GM12878 (cell line): ENCODE measurements around the gene B3GNT2. TPM values are rescaled to one million over a fixed set of nuclear protein-coding genes. Genes with fewer than 3 reads are reported as not detected.

Source experiments
- ATAC-seq: fragments of 200-7000 bp; cut with Tn5 transposase; 3 replicates; pipeline ENCODE4 v1.9.1; 2020; ENCODE audit warnings: mild to moderate bottlenecking, moderate library complexity
- BruUV-seq: library from RNA; stranded (reverse); fragments of 400-500 nt; replicated peaks from 2 replicates; lab custom pipeline; 2021; lab: Mats Ljungman, UMichigan
- CTCF ChIA-PET: fragments of 300-600 bp; sonication (Branson Sonifier 250); formaldehyde crosslinking; extraction: SDS; loops from one replicate; lab custom pipeline; 2021; ENCODE audit warnings: inconsistent platforms; lab: Yijun Ruan, JAX
- POLR2A ChIA-PET: fragments of 350-600 bp; formaldehyde crosslinking; extraction: SDS; loops from one replicate; lab custom pipeline; 2021; ENCODE audit warnings: inconsistent platforms; lab: Charles Lee
- RAD21 ChIA-PET: fragments of 300-600 bp; sonication (Branson Sonifier 250); formaldehyde crosslinking; loops from one replicate; lab custom pipeline; 2023; ENCODE audit warnings: antibody characterized with exemption; ENCODE audit not compliant: unreplicated experiment; lab: Charles Lee
- SMC1A ChIA-PET: fragments of 300-600 bp; sonication (Branson Sonifier 250); formaldehyde crosslinking; loops from one replicate; lab custom pipeline; 2023; ENCODE audit not compliant: unreplicated experiment, uncharacterized antibody; lab: Charles Lee
- DNase-seq: peaks from one replicate; pipeline ENCODE4 v3.0.0-alpha.2; 2011; ENCODE audit warnings: low read depth, low spot score
- FAIRE-seq: peaks from 3 replicates; lab custom pipeline; 2011; peaks lifted over from hg19 to GRCh38; lab: Jason Lieb, UNC
- H2AFZ ChIP-seq: 2 replicates; pipeline ENCODE4 v1.6.0; 2011; ENCODE audit warnings: low read depth, low read length, control low read depth; ENCODE audit not compliant: control insufficient read depth
- H3K27ac ChIP-seq: 2 replicates; pipeline ENCODE4 v1.5.1; 2011; ENCODE audit warnings: control low read depth; ENCODE audit not compliant: control insufficient read depth, insufficient read depth
- H3K27me3 ChIP-seq, 2 experiments: replicated peaks in 1 of 2; 2 replicates each; pipeline versions ENCODE4 v1.6.0 to v1.6.1; 2011; ENCODE audit warnings: low read length in 1 of 2; ENCODE audit not compliant: control insufficient read depth in 2 of 2, insufficient read depth in 2 of 2
- H3K36me3 ChIP-seq, 2 experiments: 2 replicates each; pipeline ENCODE4 v1.5.1; 2011; ENCODE audit warnings: low read length in 1 of 2; ENCODE audit not compliant: control insufficient read depth in 2 of 2, insufficient read depth in 2 of 2
- H3K4me1 ChIP-seq: 2 replicates; pipeline ENCODE4 v1.6.1; 2011; ENCODE audit warnings: mild to moderate bottlenecking, low read length, moderate library complexity, mixed read lengths; ENCODE audit not compliant: control insufficient read depth, insufficient read depth
- H3K4me2 ChIP-seq: 2 replicates; pipeline ENCODE4 v1.6.0; 2011; ENCODE audit warnings: control low read depth; ENCODE audit not compliant: control insufficient read depth, insufficient read depth
- H3K4me3 ChIP-seq: fragments of 200-600 bp; sonication (generic); 2 replicates; pipeline ENCODE4 v1.5.1; 2016
- H3K79me2 ChIP-seq: 2 replicates; pipeline ENCODE4 v1.6.0; 2011; ENCODE audit warnings: low read length; ENCODE audit not compliant: control insufficient read depth, insufficient read depth
- H3K9ac ChIP-seq: 2 replicates; pipeline ENCODE4 v1.8.0; 2011; ENCODE audit warnings: low read length, control low read depth, mixed read lengths; ENCODE audit not compliant: control insufficient read depth, insufficient read depth
- H3K9me3 ChIP-seq: replicated peaks from 3 replicates; pipeline ENCODE4 v1.5.1; 2011; ENCODE audit warnings: mild to moderate bottlenecking, low read length; ENCODE audit not compliant: control insufficient read depth, insufficient read depth
- H4K20me1 ChIP-seq: 2 replicates; pipeline ENCODE4 v1.6.0; 2011; ENCODE audit not compliant: control insufficient read depth, insufficient read depth
- ASH2L ChIP-seq: fragments of 300-600, 200-600 bp; sonication (generic); IDR thresholded peaks from 2 replicates; pipeline ENCODE4 v1.6.1; 2017; ENCODE audit warnings: low read depth, mild to moderate bottlenecking, borderline replicate concordance
- HDAC2 ChIP-seq: fragments of 200-600 bp; sonication (generic); IDR thresholded peaks from 2 replicates; pipeline ENCODE4 v1.6.1; 2017
- JUNB ChIP-seq: IDR thresholded peaks from 2 replicates; pipeline ENCODE4 v1.6.1; 2016; ENCODE audit warnings: antibody characterized with exemption, mild to moderate bottlenecking
- MYC ChIP-seq: IDR thresholded peaks from 2 replicates; pipeline ENCODE4 v1.6.1; 2011; ENCODE audit warnings: mild to moderate bottlenecking, low read length, moderate library complexity, inconsistent platforms; ENCODE audit not compliant: insufficient read depth, insufficient replicate concordance, insufficient read length, severe bottlenecking
- NR2F1 ChIP-seq: fragments of 450-650 bp; conservative IDR thresholded peaks from 2 replicates; pipeline ENCODE4 v1.6.1; 2017; ENCODE audit warnings: mild to moderate bottlenecking
- RUNX3 ChIP-seq: IDR thresholded peaks from 2 replicates; pipeline ENCODE4 v1.6.1; 2012; ENCODE audit warnings: low read length, inconsistent platforms
- SMAD5 ChIP-seq: IDR thresholded peaks from 2 replicates; pipeline ENCODE4 v1.6.1; 2016; ENCODE audit warnings: antibody characterized with exemption, low read depth
- SMARCA5 ChIP-seq: fragments of 450-650 bp; IDR thresholded peaks from 2 replicates; pipeline ENCODE4 v1.6.1; 2017; ENCODE audit warnings: mild to moderate bottlenecking
- SP1 ChIP-seq: IDR thresholded peaks from one replicate; pipeline ENCODE4 v1.6.1; 2011; ENCODE audit warnings: low read depth, low read length
- TCF3 ChIP-seq: IDR thresholded peaks from 2 replicates; pipeline ENCODE4 v1.6.1; 2012; ENCODE audit warnings: low read depth, mild to moderate bottlenecking, low read length, borderline replicate concordance; ENCODE audit not compliant: insufficient read depth
- YY1 ChIP-seq: IDR thresholded peaks from 2 replicates; pipeline ENCODE4 v1.6.1; 2011; ENCODE audit warnings: low read depth, mild to moderate bottlenecking, low read length
- ZNF384 ChIP-seq: IDR thresholded peaks from 2 replicates; pipeline ENCODE4 v1.6.1; 2012; ENCODE audit warnings: low read depth, mild to moderate bottlenecking, low read length, improper control_type of control experiment, borderline replicate concordance
- WGBS: methylation state at CpG from one replicate; pipeline ENCODE4 v1.1.6; 2016; ENCODE audit warnings: low lambda C conversion rate; ENCODE audit not compliant: insufficient replicate concordance, insufficient coverage; ENCODE audit errors: missing lambda C conversion rate; 5-methylcytosine and 5-hydroxymethylcytosine counted together
- in situ Hi-C: fragments of 300-500 bp; cut with MboI; formaldehyde crosslinking; loops from 9 replicates; pipeline ENCODE4 v1.14.3; 2018; ENCODE audit warnings: mixed read lengths
- intact Hi-C: fragments of 100-400 bp; cut with micrococcal nuclease; formaldehyde crosslinking; loops from one replicate; pipeline ENCODE4 v1.14.2; 2022; ENCODE audit not compliant: unreplicated experiment
- polyA plus RNA-seq, 11 experiments: library from polyadenylated mRNA; depleted of rRNA in 4 of 11; unstranded in 6 of 11; stranded (reverse) in 5 of 11; fragments of >200 nt; fragmentation: Nextera tagmentation in 4 of 11; fragmentation: Illumina TruSeq in 1 of 11; extraction: Ambion mirVana in 4 of 11; extraction: Trizol in 1 of 11; gene quantifications; 1 replicate in 1 of 11; 2 replicates in 10 of 11; pipeline versions ENCODE4 v1.2.1 to v1.2.3, GENCODE V29; 2011 to 2016; ENCODE audit warnings: inconsistent platforms in 2 of 11, missing spikeins in 2 of 11, low read depth in 1 of 11
- total RNA-seq, 4 experiments: library from RNA; depleted of rRNA in 3 of 4; stranded (reverse); fragments of >200 nt in 3 of 4; fragmentation: Illumina TruSeq in 1 of 4; extraction: Trizol in 1 of 4; gene quantifications; 2 replicates each; pipeline versions ENCODE4 v1.2.1 to v1.2.3, GENCODE V29; 2013 to 2021
- TF ChIP-seq, protein P1 (sequence below): IDR thresholded peaks from 2 replicates; pipeline ENCODE4 v1.6.1; 2012; ENCODE audit warnings: low read depth, low read length, improper control_type of control experiment
- TF ChIP-seq, protein P2 (sequence below): IDR thresholded peaks from 2 replicates; pipeline ENCODE4 v1.6.1; 2012; ENCODE audit warnings: mild to moderate bottlenecking, low read depth, low read length

The B3GNT2 gene
- total and polyA plus RNA-seq, 10 of the 15 experiments (the other 5 are each of a cell fraction or from before 2014, with no cell fraction given): 19.7 to 103 (median 76.3) TPM

DNA sequence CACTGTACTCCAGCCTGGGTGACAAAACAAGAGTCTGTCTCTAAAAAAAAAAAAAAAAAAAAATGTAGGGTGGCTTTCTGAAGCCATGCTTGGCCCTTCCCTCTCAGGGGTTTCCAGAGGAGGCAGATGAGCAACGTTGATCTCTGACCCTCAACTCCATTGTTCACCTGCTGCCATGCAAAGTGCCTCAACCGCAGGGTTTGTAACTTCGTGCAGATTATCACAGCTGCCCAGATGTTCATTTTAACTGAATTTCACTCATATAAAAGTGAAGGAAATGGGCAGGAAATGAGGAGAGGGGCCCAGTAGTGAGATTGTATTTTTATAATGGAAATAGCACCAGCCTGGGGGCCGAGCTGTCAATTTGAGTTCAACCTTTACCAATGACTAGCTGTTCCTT lies 14.9 kb upstream of the B3GNT2 start:
- Histone ChIP-seq H3K4me3 (no peak overlapping the region), H3K4me1 (peaks cover 5% of the 10 kb centered on the region; the same call in 1 of the 2 replicates), H3K9ac (no peak overlapping the region), H4K20me1 (no peaks in the 10 kb centered on the region), H3K36me3 (no peaks in the 10 kb centered on the region), H3K79me2 (no peaks in the 10 kb centered on the region), H3K4me2 (no peak overlapping the region), H2AFZ (no peak overlapping the region; the same call in 1 of the 2 replicates), H3K9me3 (no peaks in the 10 kb centered on the region), H3K27me3 (no peaks in the 10 kb centered on the region), H3K27ac (no peak overlapping the region)
- ChIA-PET RAD21 (no interaction called here), CTCF (interaction anchor here (0.6 kb wide), 1 partner anchor 604 kb away, joined by 3 read pairs; no protein-coding TSS in a partner anchor), SMC1A (interaction anchor here (0.8 to 1.8 kb wide), 2 partner anchors 18 to 22 kb away, joined by 3 to 9 read pairs; no protein-coding TSS in a partner anchor), POLR2A (no interaction called here)
- in situ Hi-C loops: no loop called here
- ATAC-seq (peak; percentile 49; the same call in 2 of the 3 replicates), FAIRE-seq (no peak), DNase-seq (no peak)
- TF ChIP-seq NR2F1 (0 out of 2 replicates have a peak, but pooled peaks have one; percentile 31), JUNB (no peak), ZNF384 (0 out of 2 replicates have a peak, but pooled peaks have one; percentile 8), RUNX3 (peak; percentile 54)
- 67% methylated on average over 4 of the region's 4 CpGs for WGBS
- BruUV-seq: no TSS peak
- intact Hi-C loops: no loop called here

DNA sequence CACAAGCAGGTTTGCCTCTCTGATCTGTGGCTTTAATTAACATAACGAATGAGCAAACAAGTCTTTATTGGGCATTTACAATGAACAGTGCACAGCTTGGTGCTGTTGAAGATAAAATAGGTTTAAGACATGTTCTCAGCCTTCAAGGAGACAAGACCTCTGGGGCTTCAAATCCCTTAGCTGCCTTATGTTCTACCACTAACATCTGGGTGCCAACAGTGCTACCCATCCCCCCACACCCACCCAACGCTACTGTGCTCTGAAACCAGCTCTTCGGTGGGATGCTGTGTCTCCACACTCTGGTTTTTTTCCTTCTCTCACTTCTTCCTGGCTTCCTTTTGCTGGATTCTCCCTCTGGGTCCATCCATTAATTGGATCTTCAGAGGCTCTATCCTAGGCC lies 14.1 kb upstream of the B3GNT2 start:
- intact Hi-C loops: no loop called here
- Histone ChIP-seq H3K27me3 (no peaks in the 10 kb centered on the region), H3K4me1 (peaks cover 5% of the 10 kb centered on the region; the same call in 1 of the 2 replicates), H3K9me3 (no peaks in the 10 kb centered on the region), H3K4me3 (no peak overlapping the region), H3K27ac (no peak overlapping the region), H3K9ac (no peak overlapping the region), H3K36me3 (no peaks in the 10 kb centered on the region), H2AFZ (no peak overlapping the region), H3K4me2 (no peak overlapping the region), H3K79me2 (no peaks in the 10 kb centered on the region), H4K20me1 (no peaks in the 10 kb centered on the region)
- CTCF ChIA-PET: no interaction called here
- no TSS peak for BruUV-seq
- RAD21 ChIA-PET: no interaction called here
- ATAC-seq (no peak), FAIRE-seq (no peak), DNase-seq (no peak)
- whole genome bisulfite sequencing: 59% methylated on average over 3 of the region's 3 CpGs
- in situ Hi-C loops: no loop called here
- SMC1A ChIA-PET: interaction anchor here (0.8 to 1.8 kb wide), 3 partner anchors 16 to 23 kb away, joined by 3 to 9 read pairs (median 3); no protein-coding TSS in a partner anchor
- POLR2A ChIA-PET: interaction anchor here (0.5 kb wide), 1 partner anchor 51 kb away, joined by 3 read pairs; no protein-coding TSS in a partner anchor
- TF ChIP-seq YY1: no peak
- TF ChIP-seq SP1: no peak
- no peak for TF ChIP-seq HDAC2
- no peak for TF ChIP-seq TCF3
- no peak for TF ChIP-seq SMARCA5
- TF ChIP-seq, protein P1, sequence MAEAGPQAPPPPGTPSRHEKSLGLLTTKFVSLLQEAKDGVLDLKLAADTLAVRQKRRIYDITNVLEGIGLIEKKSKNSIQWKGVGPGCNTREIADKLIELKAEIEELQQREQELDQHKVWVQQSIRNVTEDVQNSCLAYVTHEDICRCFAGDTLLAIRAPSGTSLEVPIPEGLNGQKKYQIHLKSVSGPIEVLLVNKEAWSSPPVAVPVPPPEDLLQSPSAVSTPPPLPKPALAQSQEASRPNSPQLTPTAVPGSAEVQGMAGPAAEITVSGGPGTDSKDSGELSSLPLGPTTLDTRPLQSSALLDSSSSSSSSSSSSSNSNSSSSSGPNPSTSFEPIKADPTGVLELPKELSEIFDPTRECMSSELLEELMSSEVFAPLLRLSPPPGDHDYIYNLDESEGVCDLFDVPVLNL: no peak
- TF ChIP-seq, protein P2, sequence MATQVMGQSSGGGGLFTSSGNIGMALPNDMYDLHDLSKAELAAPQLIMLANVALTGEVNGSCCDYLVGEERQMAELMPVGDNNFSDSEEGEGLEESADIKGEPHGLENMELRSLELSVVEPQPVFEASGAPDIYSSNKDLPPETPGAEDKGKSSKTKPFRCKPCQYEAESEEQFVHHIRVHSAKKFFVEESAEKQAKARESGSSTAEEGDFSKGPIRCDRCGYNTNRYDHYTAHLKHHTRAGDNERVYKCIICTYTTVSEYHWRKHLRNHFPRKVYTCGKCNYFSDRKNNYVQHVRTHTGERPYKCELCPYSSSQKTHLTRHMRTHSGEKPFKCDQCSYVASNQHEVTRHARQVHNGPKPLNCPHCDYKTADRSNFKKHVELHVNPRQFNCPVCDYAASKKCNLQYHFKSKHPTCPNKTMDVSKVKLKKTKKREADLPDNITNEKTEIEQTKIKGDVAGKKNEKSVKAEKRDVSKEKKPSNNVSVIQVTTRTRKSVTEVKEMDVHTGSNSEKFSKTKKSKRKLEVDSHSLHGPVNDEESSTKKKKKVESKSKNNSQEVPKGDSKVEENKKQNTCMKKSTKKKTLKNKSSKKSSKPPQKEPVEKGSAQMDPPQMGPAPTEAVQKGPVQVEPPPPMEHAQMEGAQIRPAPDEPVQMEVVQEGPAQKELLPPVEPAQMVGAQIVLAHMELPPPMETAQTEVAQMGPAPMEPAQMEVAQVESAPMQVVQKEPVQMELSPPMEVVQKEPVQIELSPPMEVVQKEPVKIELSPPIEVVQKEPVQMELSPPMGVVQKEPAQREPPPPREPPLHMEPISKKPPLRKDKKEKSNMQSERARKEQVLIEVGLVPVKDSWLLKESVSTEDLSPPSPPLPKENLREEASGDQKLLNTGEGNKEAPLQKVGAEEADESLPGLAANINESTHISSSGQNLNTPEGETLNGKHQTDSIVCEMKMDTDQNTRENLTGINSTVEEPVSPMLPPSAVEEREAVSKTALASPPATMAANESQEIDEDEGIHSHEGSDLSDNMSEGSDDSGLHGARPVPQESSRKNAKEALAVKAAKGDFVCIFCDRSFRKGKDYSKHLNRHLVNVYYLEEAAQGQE: no peak
- no peak for TF ChIP-seq SMAD5
- TF ChIP-seq MYC: no peak
- TF ChIP-seq ASH2L: no peak
